GM12878 (cell line): Measurements from ENCODE around the gene DPPA3. TPM values are rescaled to one million over a fixed set of nuclear protein-coding genes. Genes with fewer than 3 reads are reported as not detected.

Experiments
- ATAC-seq: fragments of 200-7000 bp; cut with Tn5 transposase; 3 replicates; pipeline ENCODE4 v1.9.1; 2020; ENCODE audit warnings: mild to moderate bottlenecking, moderate library complexity
- BruUV-seq: library from RNA; stranded (reverse); fragments of 400-500 nt; replicated peaks from 2 replicates; lab custom pipeline; 2021; lab: Mats Ljungman, UMichigan
- CTCF ChIA-PET: fragments of 300-600 bp; sonication (Branson Sonifier 250); formaldehyde crosslinking; extraction: SDS; loops from one replicate; lab custom pipeline; 2021; ENCODE audit warnings: inconsistent platforms; lab: Yijun Ruan, JAX
- POLR2A ChIA-PET: fragments of 350-600 bp; formaldehyde crosslinking; extraction: SDS; loops from one replicate; lab custom pipeline; 2021; ENCODE audit warnings: inconsistent platforms; lab: Charles Lee
- RAD21 ChIA-PET: fragments of 300-600 bp; sonication (Branson Sonifier 250); formaldehyde crosslinking; loops from one replicate; lab custom pipeline; 2023; ENCODE audit warnings: antibody characterized with exemption; ENCODE audit not compliant: unreplicated experiment; lab: Charles Lee
- SMC1A ChIA-PET: fragments of 300-600 bp; sonication (Branson Sonifier 250); formaldehyde crosslinking; loops from one replicate; lab custom pipeline; 2023; ENCODE audit not compliant: unreplicated experiment, uncharacterized antibody; lab: Charles Lee
- DNase-seq: peaks from one replicate; pipeline ENCODE4 v3.0.0-alpha.2; 2011; ENCODE audit warnings: low read depth, low spot score
- FAIRE-seq: peaks from 3 replicates; lab custom pipeline; 2011; peaks lifted over from hg19 to GRCh38; lab: Jason Lieb, UNC
- H2AFZ ChIP-seq: 2 replicates; pipeline ENCODE4 v1.6.0; 2011; ENCODE audit warnings: low read depth, low read length, control low read depth; ENCODE audit not compliant: control insufficient read depth
- H3K27ac ChIP-seq: 2 replicates; pipeline ENCODE4 v1.5.1; 2011; ENCODE audit warnings: control low read depth; ENCODE audit not compliant: control insufficient read depth, insufficient read depth
- H3K27me3 ChIP-seq, 2 experiments: replicated peaks in 1 of 2; 2 replicates each; pipeline versions ENCODE4 v1.6.0 to v1.6.1; 2011; ENCODE audit warnings: low read length in 1 of 2; ENCODE audit not compliant: control insufficient read depth in 2 of 2, insufficient read depth in 2 of 2
- H3K36me3 ChIP-seq, 2 experiments: 2 replicates each; pipeline ENCODE4 v1.5.1; 2011; ENCODE audit warnings: low read length in 1 of 2; ENCODE audit not compliant: control insufficient read depth in 2 of 2, insufficient read depth in 2 of 2
- H3K4me1 ChIP-seq: 2 replicates; pipeline ENCODE4 v1.6.1; 2011; ENCODE audit warnings: mild to moderate bottlenecking, low read length, moderate library complexity, mixed read lengths; ENCODE audit not compliant: control insufficient read depth, insufficient read depth
- H3K4me2 ChIP-seq: 2 replicates; pipeline ENCODE4 v1.6.0; 2011; ENCODE audit warnings: control low read depth; ENCODE audit not compliant: control insufficient read depth, insufficient read depth
- H3K4me3 ChIP-seq: fragments of 200-600 bp; sonication (generic); 2 replicates; pipeline ENCODE4 v1.5.1; 2016
- H3K79me2 ChIP-seq: 2 replicates; pipeline ENCODE4 v1.6.0; 2011; ENCODE audit warnings: low read length; ENCODE audit not compliant: control insufficient read depth, insufficient read depth
- H3K9ac ChIP-seq: 2 replicates; pipeline ENCODE4 v1.8.0; 2011; ENCODE audit warnings: low read length, control low read depth, mixed read lengths; ENCODE audit not compliant: control insufficient read depth, insufficient read depth
- H3K9me3 ChIP-seq: replicated peaks from 3 replicates; pipeline ENCODE4 v1.5.1; 2011; ENCODE audit warnings: mild to moderate bottlenecking, low read length; ENCODE audit not compliant: control insufficient read depth, insufficient read depth
- H4K20me1 ChIP-seq: 2 replicates; pipeline ENCODE4 v1.6.0; 2011; ENCODE audit not compliant: control insufficient read depth, insufficient read depth
- EZH2 ChIP-seq: IDR thresholded peaks from 2 replicates; pipeline ENCODE4 v1.6.1; 2012; ENCODE audit warnings: low read depth, mild to moderate bottlenecking, control low read depth, inconsistent platforms, low read length, borderline replicate concordance; ENCODE audit not compliant: control insufficient read depth
- LARP7 ChIP-seq: fragments of 450-650 bp; IDR thresholded peaks from 2 replicates; pipeline ENCODE4 v1.6.1; 2017; ENCODE audit warnings: mild to moderate bottlenecking
- POLR2AphosphoS5 ChIP-seq: IDR thresholded peaks from 2 replicates; pipeline ENCODE4 v1.6.1; 2011; ENCODE audit warnings: mild to moderate bottlenecking, low read length, inconsistent platforms
- ZNF592 ChIP-seq: fragments of 450-650 bp; IDR thresholded peaks from 2 replicates; pipeline ENCODE4 v1.6.1; 2017; ENCODE audit warnings: mild to moderate bottlenecking, moderate library complexity
- WGBS: methylation state at CpG from one replicate; pipeline ENCODE4 v1.1.6; 2016; ENCODE audit warnings: low lambda C conversion rate; ENCODE audit not compliant: insufficient replicate concordance, insufficient coverage; ENCODE audit errors: missing lambda C conversion rate; 5-methylcytosine and 5-hydroxymethylcytosine counted together
- in situ Hi-C: fragments of 300-500 bp; cut with MboI; formaldehyde crosslinking; loops from 9 replicates; pipeline ENCODE4 v1.14.3; 2018; ENCODE audit warnings: mixed read lengths
- intact Hi-C: fragments of 100-400 bp; cut with micrococcal nuclease; formaldehyde crosslinking; loops from one replicate; pipeline ENCODE4 v1.14.2; 2022; ENCODE audit not compliant: unreplicated experiment
- polyA plus RNA-seq, 11 experiments: library from polyadenylated mRNA; depleted of rRNA in 4 of 11; unstranded in 6 of 11; stranded (reverse) in 5 of 11; fragments of >200 nt; fragmentation: Nextera tagmentation in 4 of 11; fragmentation: Illumina TruSeq in 1 of 11; extraction: Ambion mirVana in 4 of 11; extraction: Trizol in 1 of 11; gene quantifications; 1 replicate in 1 of 11; 2 replicates in 10 of 11; pipeline versions ENCODE4 v1.2.1 to v1.2.3, GENCODE V29; 2011 to 2016; ENCODE audit warnings: inconsistent platforms in 2 of 11, missing spikeins in 2 of 11, low read depth in 1 of 11
- total RNA-seq, 4 experiments: library from RNA; depleted of rRNA in 3 of 4; stranded (reverse); fragments of >200 nt in 3 of 4; fragmentation: Illumina TruSeq in 1 of 4; extraction: Trizol in 1 of 4; gene quantifications; 2 replicates each; pipeline versions ENCODE4 v1.2.1 to v1.2.3, GENCODE V29; 2013 to 2021
- TF ChIP-seq, protein P1 (sequence below): fragments of 450-650 bp; IDR thresholded peaks from 2 replicates; pipeline ENCODE4 v1.6.1; 2014; ENCODE audit warnings: mild to moderate bottlenecking

DPPA3 gene
- total and polyA plus RNA-seq, 10 of the 15 experiments (the other 5 are each of a cell fraction or from before 2014, with no cell fraction given) = 0.05 TPM; not detected in 9

- no peak overlapping the region for H3K9ac ChIP-seq
- POLR2A ChIA-PET = no interaction called here
- H4K20me1 ChIP-seq = no peaks in the 10 kb centered on the region
- H3K4me1 ChIP-seq = no peaks in the 10 kb centered on the region
- H2AFZ ChIP-seq = no peak overlapping the region
- intact Hi-C loops (no loop called here), in situ Hi-C loops (no loop called here)
- WGBS = 80% methylated on average over 19 of the region's 29 CpGs
- RAD21 ChIA-PET = no interaction called here
- no peak overlapping the region for H3K4me3 ChIP-seq
- no peaks in the 10 kb centered on the region for H3K9me3 ChIP-seq
- FAIRE-seq (no peak), DNase-seq (no peak), ATAC-seq (no peak)
- no peaks in the 10 kb centered on the region for H3K79me2 ChIP-seq
- H3K27me3 ChIP-seq = no peaks in the 10 kb centered on the region
- no TSS peak for BruUV-seq
- H3K4me2 ChIP-seq = no peak overlapping the region
- TF ChIP-seq POLR2AphosphoS5 (no peak), ZNF592 (no peak), LARP7 (no peak), EZH2 (no peak)
- TF ChIP-seq, protein P1, sequence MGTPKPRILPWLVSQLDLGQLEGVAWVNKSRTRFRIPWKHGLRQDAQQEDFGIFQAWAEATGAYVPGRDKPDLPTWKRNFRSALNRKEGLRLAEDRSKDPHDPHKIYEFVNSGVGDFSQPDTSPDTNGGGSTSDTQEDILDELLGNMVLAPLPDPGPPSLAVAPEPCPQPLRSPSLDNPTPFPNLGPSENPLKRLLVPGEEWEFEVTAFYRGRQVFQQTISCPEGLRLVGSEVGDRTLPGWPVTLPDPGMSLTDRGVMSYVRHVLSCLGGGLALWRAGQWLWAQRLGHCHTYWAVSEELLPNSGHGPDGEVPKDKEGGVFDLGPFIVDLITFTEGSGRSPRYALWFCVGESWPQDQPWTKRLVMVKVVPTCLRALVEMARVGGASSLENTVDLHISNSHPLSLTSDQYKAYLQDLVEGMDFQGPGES = no peak
- SMC1A ChIA-PET = no interaction called here
- no peaks in the 10 kb centered on the region for H3K36me3 ChIP-seq
- no peak overlapping the region for H3K27ac ChIP-seq
- CTCF ChIA-PET = no interaction called here
Observed at GRCh38 chr12:7705846-7706245, 5.4 kb upstream of the DPPA3 start.
